Keratinocyte (primary cell): ENCODE data around the gene RNF166. TPM values are rescaled to one million over a fixed set of nuclear protein-coding genes. Genes with fewer than 3 reads are reported as not detected.
A peak's percentile ranks its signal among the peaks of the same experiment; 100 is the strongest.

Experiments
- DNase-seq: peaks from one replicate; pipeline ENCODE4 v3.0.0-alpha.2; 2011; ENCODE audit warnings: low read depth, missing footprints, low spot score
- FAIRE-seq: peaks from 2 replicates; lab custom pipeline; 2011; peaks lifted over from hg19 to GRCh38; lab: Jason Lieb, UNC
- H2AFZ ChIP-seq: 2 replicates; pipeline ENCODE4 v1.6.0; 2012; ENCODE audit warnings: low read length, control low read depth, inconsistent platforms; ENCODE audit not compliant: control insufficient read depth
- H3K27ac ChIP-seq: 2 replicates; pipeline ENCODE4 v1.5.1; 2011; ENCODE audit warnings: low read length; ENCODE audit not compliant: control insufficient read depth, insufficient read depth
- H3K27me3 ChIP-seq: 3 replicates; pipeline ENCODE4 v1.6.0; 2011; ENCODE audit warnings: low read length; ENCODE audit not compliant: control insufficient read depth, insufficient read depth; ENCODE audit errors: extremely low read depth
- H3K36me3 ChIP-seq, 2 experiments: 2 replicates in 1 of 2; 3 replicates in 1 of 2; pipeline ENCODE4 v1.5.1; 2011; ENCODE audit warnings: low read length in 2 of 2, mild to moderate bottlenecking in 1 of 2; ENCODE audit not compliant: control insufficient read depth in 2 of 2, insufficient read depth in 2 of 2; ENCODE audit errors: extremely low read depth in 1 of 2
- H3K4me1 ChIP-seq: 3 replicates; pipeline ENCODE4 v1.5.1; 2011; ENCODE audit warnings: low read length; ENCODE audit not compliant: control insufficient read depth, insufficient read depth; ENCODE audit errors: extremely low read depth
- H3K4me2 ChIP-seq: 3 replicates; pipeline ENCODE4 v1.6.0; 2011; ENCODE audit warnings: low read depth, low read length; ENCODE audit not compliant: control insufficient read depth, insufficient read depth; ENCODE audit errors: extremely low read depth
- H3K4me3 ChIP-seq, 3 experiments: fragments of 200-600 bp in 1 of 3; sonication (generic) in 1 of 3; 2 replicates in 2 of 3; 3 replicates in 1 of 3; pipeline ENCODE4 v1.5.1; 2011 to 2016; ENCODE audit warnings: low read length in 3 of 3, mild to moderate bottlenecking in 3 of 3, control low read depth in 2 of 3, inconsistent platforms in 1 of 3, low read depth in 1 of 3, mixed read lengths in 1 of 3, mixed run types in 1 of 3, moderate library complexity in 1 of 3; ENCODE audit not compliant: control insufficient read depth in 2 of 3, insufficient read depth in 2 of 3; ENCODE audit errors: extremely low read depth in 1 of 3
- H3K79me2 ChIP-seq: 2 replicates; pipeline ENCODE4 v1.6.0; 2012; ENCODE audit warnings: low read length; ENCODE audit not compliant: control insufficient read depth, insufficient read depth
- H3K9ac ChIP-seq: 3 replicates; pipeline ENCODE4 v1.6.0; 2011; ENCODE audit warnings: low read length; ENCODE audit not compliant: control insufficient read depth, insufficient read depth; ENCODE audit errors: extremely low read depth
- H3K9me1 ChIP-seq: 3 replicates; pipeline ENCODE4 v1.6.0; 2011; ENCODE audit warnings: low read length; ENCODE audit not compliant: control insufficient read depth, insufficient read depth; ENCODE audit errors: extremely low read depth
- H3K9me3 ChIP-seq: 2 replicates; pipeline ENCODE4 v1.5.1; 2012; ENCODE audit warnings: low read depth, low read length; ENCODE audit not compliant: control insufficient read depth
- H4K20me1 ChIP-seq: 3 replicates; pipeline ENCODE4 v1.6.0; 2011; ENCODE audit warnings: low read length; ENCODE audit not compliant: control insufficient read depth, insufficient read depth; ENCODE audit errors: extremely low read depth
- CTCF ChIP-seq, 3 experiments: IDR thresholded peaks in 1 of 3; conservative IDR thresholded peaks in 1 of 3; optimal IDR thresholded peaks in 1 of 3; 2 replicates in 2 of 3; 3 replicates in 1 of 3; pipeline versions ENCODE3 to v1.5.1; 2011; ENCODE audit warnings: low read length in 3 of 3, mild to moderate bottlenecking in 3 of 3, moderate library complexity in 2 of 3, control low read depth in 1 of 3, inconsistent platforms in 1 of 3; ENCODE audit not compliant: insufficient read depth in 2 of 3; ENCODE audit errors: extremely low read depth in 1 of 3
- EZH2 ChIP-seq: IDR thresholded peaks from one replicate; pipeline ENCODE4 v1.6.1; 2012; ENCODE audit warnings: inconsistent platforms, mild to moderate bottlenecking, low read length, moderate library complexity
- dilution Hi-C: fragments of 300-500 bp; cut with MboI; formaldehyde crosslinking; loops from one replicate; pipeline ENCODE4 v1.7.0; 2020; ENCODE audit warnings: low sequenced_read_pairs; ENCODE audit not compliant: extremely low pct_ligation_motif_present
- polyA plus RNA-seq, 5 experiments: library from polyadenylated mRNA; depleted of rRNA in 3 of 5; stranded (reverse) in 3 of 5; stranded (forward) in 1 of 5; unstranded in 1 of 5; fragments of >200 nt; gene quantifications; 1 replicate in 1 of 5; 2 replicates in 3 of 5; 3 replicates in 1 of 5; pipeline versions ENCODE4 v1.2.1 to v1.2.3, GENCODE V29; 2011 to 2012; ENCODE audit warnings: missing spikeins in 2 of 5, low read depth in 1 of 5, low replicate concordance in 1 of 5

Gene RNF166
- polyA plus RNA-seq, 1 donor (not counting 4 experiments of a cell fraction or from before 2014, with no cell fraction given), result 3.4 TPM

DNA sequence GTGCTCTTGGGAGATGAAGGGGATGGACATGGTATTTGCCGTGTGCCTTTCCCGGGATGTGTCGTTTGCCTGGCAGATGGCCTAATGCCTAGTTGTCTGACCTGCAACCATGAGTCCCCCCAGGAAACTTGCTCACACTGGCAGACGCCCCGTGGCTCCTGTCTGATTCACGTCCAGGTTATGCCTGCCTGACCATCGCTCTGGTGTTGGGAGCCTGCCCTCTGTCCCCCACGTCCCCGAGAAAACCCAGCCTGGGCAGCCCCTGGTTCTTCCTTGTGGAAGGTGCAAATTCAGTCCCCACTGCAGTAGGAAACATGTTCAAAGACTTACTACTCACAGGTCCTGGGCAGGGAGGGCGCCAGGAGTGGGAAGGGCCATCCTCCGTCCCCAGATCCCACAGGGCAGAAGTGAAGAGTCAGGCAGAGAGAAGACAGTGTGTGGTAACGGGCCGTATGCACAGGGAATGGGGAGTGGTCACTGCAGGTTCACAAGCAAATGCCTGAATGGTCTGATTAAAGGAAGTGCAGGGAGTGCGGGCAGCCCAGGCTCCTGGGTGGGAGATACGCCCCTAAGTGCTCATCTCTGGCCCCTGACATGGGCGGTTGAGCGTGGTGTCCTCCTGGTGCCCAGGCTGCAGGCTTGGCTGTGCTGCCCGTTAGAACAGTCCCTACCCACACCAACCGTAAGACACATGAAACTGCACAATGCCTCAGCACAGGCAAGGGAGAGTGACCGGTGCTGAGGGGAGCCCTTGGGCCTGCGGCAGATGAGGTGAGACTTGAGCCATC is 15.7 kb downstream of the RNF166 start:
- TF ChIP-seq EZH2, result no peak
- no peak for TF ChIP-seq CTCF (optimal IDR thresholded peaks at IDR 0.05 in 1 of 3, IDR thresholded peaks at IDR 0.05 in 1 of 3, conservative IDR thresholded peaks at IDR 0.05 in 1 of 3; ENCODE audit: extremely low read depth in 1 of 3, insufficient read depth in 2 of 3, low read length in 3 of 3)
- no peaks in the 10 kb centered on the region for H3K79me2 ChIP-seq
- no peaks in the 10 kb centered on the region for H3K9me3 ChIP-seq
- no peak for FAIRE-seq
- no peaks in the 10 kb centered on the region for H3K36me3 ChIP-seq
- H2AFZ ChIP-seq, result no peak overlapping the region
- H3K9me1 ChIP-seq, result no peaks in the 10 kb centered on the region
- no peak overlapping the region for H3K4me2 ChIP-seq
- no peak for DNase-seq
- dilution Hi-C loops, result no loop called here
- H3K4me1 ChIP-seq, result peaks cover 7% of the 10 kb centered on the region
- no peak overlapping the region for H3K9ac ChIP-seq
- H4K20me1 ChIP-seq, result peaks cover 2% of the 10 kb centered on the region
- H3K27ac ChIP-seq, result no peak overlapping the region
- peaks cover 74% of the 10 kb centered on the region for H3K27me3 ChIP-seq
- H3K4me3 ChIP-seq, result no peak overlapping the region

GRCh38 chr16:88688013-88688778 is 18.0 kb downstream of the RNF166 start:
- H3K4me2 ChIP-seq, result no peak overlapping the region
- TF ChIP-seq CTCF (optimal IDR thresholded peaks at IDR 0.05 in 1 of 3, IDR thresholded peaks at IDR 0.05 in 1 of 3, conservative IDR thresholded peaks at IDR 0.05 in 1 of 3; ENCODE audit: extremely low read depth in 1 of 3, insufficient read depth in 2 of 3, low read length in 3 of 3) (no peak), EZH2 (peak; percentile 23)
- no peaks in the 10 kb centered on the region for H3K79me2 ChIP-seq
- H3K4me1 ChIP-seq, result peaks cover 14% of the 10 kb centered on the region
- H3K27me3 ChIP-seq, result peaks cover 71% of the 10 kb centered on the region
- H4K20me1 ChIP-seq, result peaks cover 2% of the 10 kb centered on the region
- H3K9ac ChIP-seq, result no peak overlapping the region
- DNase-seq, result no peak
- H3K4me3 ChIP-seq, result no peak overlapping the region
- no peak overlapping the region for H3K27ac ChIP-seq
- no peaks in the 10 kb centered on the region for H3K9me3 ChIP-seq
- H3K36me3 ChIP-seq, result no peaks in the 10 kb centered on the region
- dilution Hi-C loops, result no loop called here
- FAIRE-seq, result no peak
- H3K9me1 ChIP-seq, result no peaks in the 10 kb centered on the region
- H2AFZ ChIP-seq, result no peak overlapping the region
